Measurements from ENCODE around the gene IER2. TPM values are rescaled to one million over a fixed set of nuclear protein-coding genes. Genes with fewer than 3 reads are reported as not detected.

Gene IER2
- total and polyA plus RNA-seq, 9 of the 15 experiments (the other 6 are each of a cell fraction or from before 2014, with no cell fraction given), result 4.5 to 205 (median 23.7) TPM

GRCh38 chr19:13120031-13120430 is 30.2 kb upstream of the IER2 start:
- peak overlapping the region; percentile 62 to 97; a peak in 3 of 4 replicates for H3K9ac ChIP-seq (ENCODE audit: insufficient read depth in 1 of 2, low read depth in 2 of 2, low read length in 2 of 2)
- no peak overlapping the region for H3K4me3 ChIP-seq
- no TSS peak for BruUV-seq (replicated peaks)
- H3K4me2 ChIP-seq (ENCODE audit: insufficient read depth, low read length), result peak overlapping the region; percentile 88
- H3K9me1 ChIP-seq (ENCODE audit: control insufficient read depth, insufficient read depth, low read length), result peaks cover 12% of the 10 kb centered on the region
- peaks cover 52% of the 10 kb centered on the region for H4K20me1 ChIP-seq (replicated peaks; ENCODE audit: control insufficient read depth, insufficient read depth, low read length)
- H3K27me3 ChIP-seq (ENCODE audit: control insufficient read depth in 2 of 2, insufficient read depth in 2 of 2, low read length in 2 of 2), result no peaks in the 10 kb centered on the region
- TF ChIP-seq USF1 (CRISPR knock-in tag; IDR thresholded peaks at IDR 0.05) (0 out of 2 replicates have a peak, but pooled peaks have one; percentile 11), RBFOX2 (IDR thresholded peaks at IDR 0.05; ENCODE audit: low read depth, low read length) (0 out of 2 replicates have a peak, but pooled peaks have one; percentile 42), MAFF (IDR thresholded peaks at IDR 0.05; ENCODE audit: low read length) (no peak), MLX (CRISPR knock-in tag; conservative IDR thresholded peaks at IDR 0.05) (no peak)
- H3K4me1 ChIP-seq (replicated peaks in 1 of 2; ENCODE audit: control insufficient read depth in 2 of 2, insufficient read depth in 2 of 2, low read length in 2 of 2), result peaks cover 21 to 56% of the 10 kb centered on the region in 2 experiments; a peak in 4 of 5 replicates
- in situ Hi-C loops (cut with MboI) (no loop called here), intact Hi-C loops (cut with micrococcal nuclease) (no loop called here)
- peaks cover 63% of the 10 kb centered on the region for H3K36me3 ChIP-seq (ENCODE audit: control insufficient read depth, insufficient read depth, low read length)
- 78% methylated on average over 9 of the region's 9 CpGs for WGBS (ENCODE audit: insufficient coverage, low coverage, missing lambda C conversion rate)
- no peak for ATAC-seq
- ChIA-PET POLR2A (interaction anchor here (0.5 to 4.9 kb wide), 12 partner anchors 8 to 35 kb away, joined by 3 to 31 read pairs (median 6); partner anchors contain the start of genes IER2 and STX10), CTCF (ENCODE audit: low intra/inter-chr PET ratio) (no interaction called here)
- no peak for DNase-seq (ENCODE audit: extremely low read depth in 1 of 4, low spot score in 3 of 4)
- no peak overlapping the region for H2AFZ ChIP-seq (ENCODE audit: low read depth, low read length)
- peak overlapping the region; percentile 95; the same call in 2 of the 3 replicates for H3K27ac ChIP-seq (ENCODE audit: extremely low read depth, low read depth, low read length)
- no peak for FAIRE-seq
- peaks cover 95% of the 10 kb centered on the region for H3K79me2 ChIP-seq (ENCODE audit: control insufficient read depth, insufficient read depth, low read length)
- no peaks in the 10 kb centered on the region for H3K9me3 ChIP-seq (replicated peaks; ENCODE audit: control insufficient read depth, insufficient read depth, low read depth, low read length)
